IMR-90 (cell line): ENCODE results near the gene CEACAM21. TPM values are rescaled to one million over a fixed set of nuclear protein-coding genes. Genes with fewer than 3 reads are reported as not detected.

Source experiments
- ATAC-seq: fragments of 200-7000 bp; cut with Tn5 transposase; 2 replicates; pipeline ENCODE4 v1.9.1; 2020; ENCODE audit warnings: low read depth, mild to moderate bottlenecking, moderate library complexity
- BruUV-seq: library from RNA; stranded (reverse); fragments of 400-500 nt; replicated peaks from 2 replicates; lab custom pipeline; 2021; lab: Mats Ljungman, UMichigan
- CTCF ChIA-PET: fragments of 300-600 bp; formaldehyde crosslinking; extraction: SDS; loops from one replicate; lab custom pipeline; 2021; ENCODE audit warnings: antibody characterized with exemption; lab: Yijun Ruan, JAX
- POLR2A ChIA-PET: fragments of 300-600 bp; sonication (Branson Sonifier 250); formaldehyde crosslinking; loops from one replicate; lab custom pipeline; 2022; ENCODE audit warnings: antibody characterized with exemption; ENCODE audit not compliant: unreplicated experiment; lab: Charles Lee
- DNase-seq: peaks from one replicate; pipeline ENCODE4 v3.0.0; 2013
- H2AFZ ChIP-seq: replicated peaks from 2 replicates; pipeline ENCODE3; 2013; ENCODE audit warnings: low read length, mild to moderate bottlenecking; ENCODE audit not compliant: poor library complexity
- H2AK5ac ChIP-seq: 2 replicates; pipeline ENCODE4 v1.6.1; 2013; ENCODE audit warnings: low read depth, low read length, inconsistent platforms
- H2AK9ac ChIP-seq: replicated peaks from 2 replicates; pipeline ENCODE3; 2013; ENCODE audit warnings: mild to moderate bottlenecking, low read depth, low read length, moderate library complexity; ENCODE audit not compliant: poor library complexity
- H2BK120ac ChIP-seq: 2 replicates; pipeline ENCODE4 v1.6.1; 2013; ENCODE audit warnings: low read depth, low read length, inconsistent platforms
- H2BK15ac ChIP-seq: 3 replicates; pipeline ENCODE4 v1.6.1; 2013; ENCODE audit warnings: low read depth, low read length, inconsistent platforms
- H2BK20ac ChIP-seq: 2 replicates; pipeline ENCODE4 v1.6.1; 2013; ENCODE audit warnings: low read depth, mild to moderate bottlenecking, inconsistent platforms, low read length, moderate library complexity
- H2BK5ac ChIP-seq: 2 replicates; pipeline ENCODE4 v1.6.1; 2013; ENCODE audit warnings: mild to moderate bottlenecking, low read depth, low read length, inconsistent platforms; ENCODE audit not compliant: poor library complexity, severe bottlenecking
- H3K14ac ChIP-seq: replicated peaks from 2 replicates; pipeline ENCODE4 v1.6.1; 2013; ENCODE audit warnings: low read depth, low read length, inconsistent platforms
- H3K18ac ChIP-seq: 2 replicates; pipeline ENCODE4 v1.6.1; 2013; ENCODE audit warnings: low read depth, low read length, control low read depth
- H3K23ac ChIP-seq: 2 replicates; pipeline ENCODE4 v1.6.1; 2013; ENCODE audit warnings: low read depth, low read length, inconsistent platforms
- H3K27ac ChIP-seq: 2 replicates; pipeline ENCODE4 v1.5.1; 2013; ENCODE audit warnings: mild to moderate bottlenecking, control low read depth, low read length; ENCODE audit not compliant: insufficient read depth
- H3K27me3 ChIP-seq: 2 replicates; pipeline ENCODE4 v1.6.1; 2013; ENCODE audit warnings: low read length; ENCODE audit not compliant: control insufficient read depth, insufficient read depth
- H3K36me3 ChIP-seq: 2 replicates; pipeline ENCODE4 v1.6.1; 2013; ENCODE audit warnings: low read length, mixed read lengths; ENCODE audit not compliant: control insufficient read depth, insufficient read depth
- H3K4ac ChIP-seq: 2 replicates; pipeline ENCODE4 v1.6.1; 2013; ENCODE audit warnings: low read depth, low read length, inconsistent platforms
- H3K4me1 ChIP-seq: 2 replicates; pipeline ENCODE4 v1.6.1; 2013; ENCODE audit warnings: low read length, mixed read lengths; ENCODE audit not compliant: control insufficient read depth, insufficient read depth
- H3K4me2 ChIP-seq: 2 replicates; pipeline ENCODE4 v1.6.1; 2013; ENCODE audit warnings: low read depth, mild to moderate bottlenecking, control low read depth, low read length, moderate library complexity
- H3K4me3 ChIP-seq: 2 replicates; pipeline ENCODE4 v1.5.1; 2013; ENCODE audit warnings: low read depth, mild to moderate bottlenecking, control low read depth, low read length, moderate library complexity; ENCODE audit not compliant: insufficient read depth
- H3K56ac ChIP-seq: 2 replicates; pipeline ENCODE4 v1.6.1; 2013; ENCODE audit warnings: low read length, inconsistent platforms; ENCODE audit not compliant: insufficient read depth; ENCODE audit errors: extremely low read depth
- H3K79me1 ChIP-seq, 2 experiments: 2 replicates each; pipeline ENCODE4 v1.6.1; 2013; ENCODE audit warnings: low read length in 2 of 2, inconsistent platforms in 1 of 2, low read depth in 1 of 2
- H3K9ac ChIP-seq: 2 replicates; pipeline ENCODE4 v1.6.1; 2013; ENCODE audit warnings: low read depth, low read length, control low read depth
- H3K9me1 ChIP-seq: 2 replicates; pipeline ENCODE4 v1.6.1; 2013; ENCODE audit warnings: low read length, inconsistent platforms; ENCODE audit not compliant: insufficient read depth
- H3K9me3 ChIP-seq: 2 replicates; pipeline ENCODE4 v1.6.1; 2013; ENCODE audit warnings: low read length; ENCODE audit not compliant: control insufficient read depth, insufficient read depth
- H4K20me1 ChIP-seq: 2 replicates; pipeline ENCODE4 v1.6.1; 2013; ENCODE audit warnings: low read length, inconsistent platforms; ENCODE audit not compliant: insufficient read depth
- H4K5ac ChIP-seq: 2 replicates; pipeline ENCODE4 v1.6.1; 2013; ENCODE audit warnings: mild to moderate bottlenecking, low read depth, low read length, control low read depth
- H4K8ac ChIP-seq, 2 experiments: 2 replicates each; pipeline ENCODE4 v1.6.1; 2013; ENCODE audit warnings: low read depth in 2 of 2, low read length in 2 of 2, control low read depth in 1 of 2, inconsistent platforms in 1 of 2
- H4K91ac ChIP-seq: 2 replicates; pipeline ENCODE4 v1.6.1; 2013; ENCODE audit warnings: low read depth, low read length, inconsistent platforms; ENCODE audit not compliant: insufficient read depth
- BHLHE40 ChIP-seq: fragments of 150-350 bp; IDR thresholded peaks from 2 replicates; pipeline ENCODE4 v1.6.1; 2016; ENCODE audit warnings: mild to moderate bottlenecking, low read depth, low read length
- CEBPB ChIP-seq: IDR thresholded peaks from 2 replicates; pipeline ENCODE4 v1.6.1; 2012; ENCODE audit warnings: low read depth, low read length, improper control_type of control experiment
- CHD1 ChIP-seq: IDR thresholded peaks from 2 replicates; pipeline ENCODE4 v1.6.1; 2012; ENCODE audit warnings: low read depth, low read length, improper control_type of control experiment
- ELK1 ChIP-seq: fragments of 150-350 bp; IDR thresholded peaks from 2 replicates; pipeline ENCODE4 v1.6.1; 2016; ENCODE audit warnings: low read depth, mild to moderate bottlenecking, low read length, moderate library complexity, borderline replicate concordance
- FOS ChIP-seq: fragments of 150-350 bp; IDR thresholded peaks from 2 replicates; pipeline ENCODE4 v1.6.1; 2016; ENCODE audit warnings: low read depth, low read length
- MAFK ChIP-seq: IDR thresholded peaks from 2 replicates; pipeline ENCODE4 v1.6.1; 2012; ENCODE audit warnings: low read depth, low read length, improper control_type of control experiment
- MAZ ChIP-seq: IDR thresholded peaks from 2 replicates; pipeline ENCODE4 v1.6.1; 2012; ENCODE audit warnings: low read depth, mild to moderate bottlenecking, low read length, improper control_type of control experiment, moderate library complexity, borderline replicate concordance
- NFE2L2 ChIP-seq: fragments of 150-350 bp; IDR thresholded peaks from 2 replicates; pipeline ENCODE4 v1.6.1; 2016; ENCODE audit warnings: low read depth, mild to moderate bottlenecking, low read length
- POLR2A ChIP-seq: IDR thresholded peaks from 2 replicates; pipeline ENCODE4 v1.6.1; 2012; ENCODE audit warnings: mild to moderate bottlenecking, low read depth, low read length
- RAD21 ChIP-seq: IDR thresholded peaks from 2 replicates; pipeline ENCODE4 v1.6.1; 2012; ENCODE audit warnings: low read length, improper control_type of control experiment
- RCOR1 ChIP-seq: IDR thresholded peaks from 2 replicates; pipeline ENCODE4 v1.6.1; 2012; ENCODE audit warnings: mild to moderate bottlenecking, low read length, improper control_type of control experiment; ENCODE audit not compliant: insufficient replicate concordance
- WGBS, 2 experiments: methylation state at CpG; one replicate each; pipeline versions ENCODE4 v1.1.5 to v1.1.7; 2013; ENCODE audit warnings: missing lambda C conversion rate in 2 of 2; ENCODE audit not compliant: insufficient read length in 1 of 2; ENCODE audit errors: extremely low coverage in 2 of 2; 5-methylcytosine and 5-hydroxymethylcytosine counted together
- dilution Hi-C: fragments of 300-500 bp; cut with HindIII; formaldehyde crosslinking; loops from one replicate; pipeline ENCODE4 v1.14.3; 2018; ENCODE audit warnings: low sequenced_read_pairs; ENCODE audit not compliant: unreplicated experiment
- in situ Hi-C: fragments of 300-500 bp; cut with MboI; formaldehyde crosslinking; loops from 3 replicates; pipeline ENCODE4 v1.14.3; 2019; ENCODE audit warnings: low sequenced_read_pairs, inconsistent platforms, mixed read lengths
- intact Hi-C: fragments of 100-400 bp; cut with micrococcal nuclease; formaldehyde crosslinking; loops from 2 replicates; pipeline ENCODE4 v1.10.0; 2022
- polyA plus RNA-seq, 3 experiments: library from polyadenylated mRNA; depleted of rRNA; stranded (reverse); fragments of >200 nt; gene quantifications; 2 replicates each; pipeline ENCODE4 v1.2.3, GENCODE V29; 2012; ENCODE audit warnings: low replicate concordance in 1 of 3
- total RNA-seq: library from RNA; depleted of rRNA; stranded (reverse); fragments of >200 nt; gene quantifications from 2 replicates; pipeline ENCODE4 v1.2.3, GENCODE V29; 2012
- TF ChIP-seq, protein P1 (sequence below): fragments of 150-350 bp; IDR thresholded peaks from 2 replicates; pipeline ENCODE4 v1.6.1; 2017; ENCODE audit warnings: mild to moderate bottlenecking, antibody characterized with exemption, low read length, low read depth

CEACAM21 gene
- total and polyA plus RNA-seq, 2 of the 4 experiments (the other 2 are of a cell fraction): not detected

- Histone ChIP-seq H3K18ac (no peak overlapping the region), H3K4ac (no peak overlapping the region), H2BK15ac (no peak overlapping the region), H3K4me1 (no peaks in the 10 kb centered on the region), H3K27ac (no peak overlapping the region), H2AK9ac (no peak overlapping the region), H3K9me1 (no peaks in the 10 kb centered on the region), H3K56ac (no peak overlapping the region), H2AK5ac (no peak overlapping the region), H3K79me1 (no peaks in the 10 kb centered on the region), H3K27me3 (peaks cover 10% of the 10 kb centered on the region), H3K36me3 (no peaks in the 10 kb centered on the region), H2AFZ (no peak overlapping the region), H2BK20ac (no peak overlapping the region), H4K91ac (no peak overlapping the region), H4K5ac (no peak overlapping the region), H2BK5ac (no peak overlapping the region), H4K20me1 (no peaks in the 10 kb centered on the region), H4K8ac (no peak overlapping the region), H3K23ac (no peak overlapping the region), H3K4me3 (no peak overlapping the region), H3K9me3 (peaks cover 3% of the 10 kb centered on the region; the same call in 1 of the 2 replicates), H3K14ac (no peak overlapping the region), H3K4me2 (no peak overlapping the region), H2BK120ac (no peak overlapping the region), H3K9ac (no peak overlapping the region)
- ChIA-PET POLR2A (no interaction called here), CTCF (no interaction called here)
- no CpG with 5 or more reads among the region's 1 CpG for WGBS, 2 experiments
- TF ChIP-seq ELK1: no peak
- no peak for TF ChIP-seq MAZ
- no peak for TF ChIP-seq RCOR1
- TF ChIP-seq, protein P1, sequence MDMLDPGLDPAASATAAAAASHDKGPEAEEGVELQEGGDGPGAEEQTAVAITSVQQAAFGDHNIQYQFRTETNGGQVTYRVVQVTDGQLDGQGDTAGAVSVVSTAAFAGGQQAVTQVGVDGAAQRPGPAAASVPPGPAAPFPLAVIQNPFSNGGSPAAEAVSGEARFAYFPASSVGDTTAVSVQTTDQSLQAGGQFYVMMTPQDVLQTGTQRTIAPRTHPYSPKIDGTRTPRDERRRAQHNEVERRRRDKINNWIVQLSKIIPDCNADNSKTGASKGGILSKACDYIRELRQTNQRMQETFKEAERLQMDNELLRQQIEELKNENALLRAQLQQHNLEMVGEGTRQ: no peak
- TF ChIP-seq MAFK: no peak
- TF ChIP-seq RAD21: no peak
- TF ChIP-seq BHLHE40: no peak
- no peak for TF ChIP-seq FOS
- no peak for TF ChIP-seq POLR2A
- no peak for TF ChIP-seq NFE2L2
- TF ChIP-seq CHD1: no peak
- TF ChIP-seq CEBPB: no peak
- BruUV-seq: no TSS peak
- in situ Hi-C loops: no loop called here
- intact Hi-C loops: no loop called here
- dilution Hi-C loops: no loop called here
- no peak for DNase-seq
- ATAC-seq: no peak
Measured at GRCh38 chr19:41533671-41534215, 42.2 kb upstream of the CEACAM21 start.
